Ascending aorta (tissue), 2 donors: ENCODE results near the gene SORCS2. TPM values are rescaled to one million over a fixed set of nuclear protein-coding genes. Genes with fewer than 3 reads are reported as not detected.

ENCODE experiments used
- DNase-seq, 2 donors: peaks; one replicate each; pipeline ENCODE4 v3.0.0-alpha.2; 2019; ENCODE audit warnings: low spot score in 2 of 2
- H3K27ac ChIP-seq, 2 donors: fragments of 200-600 bp; sonication (generic); one replicate each; pipeline ENCODE4 v1.5.1; 2016 to 2017; ENCODE audit warnings: mild to moderate bottlenecking in 1 of 2
- H3K27me3 ChIP-seq: fragments of 200-600 bp; sonication (generic); one replicate; pipeline ENCODE4 v1.5.1; 2017
- H3K36me3 ChIP-seq, 2 donors: fragments of 200-600 bp; sonication (generic); one replicate each; pipeline ENCODE4 v1.5.1; 2016
- H3K4me1 ChIP-seq, 2 donors: fragments of 200-600 bp; sonication (generic); one replicate each; pipeline ENCODE4 v1.5.1; 2016 to 2017; ENCODE audit warnings: mild to moderate bottlenecking in 1 of 2
- H3K4me3 ChIP-seq, 2 donors: fragments of 200-600 bp; sonication (generic); one replicate each; pipeline ENCODE4 v1.5.1; 2016 to 2017; ENCODE audit warnings: mild to moderate bottlenecking in 1 of 2
- H3K9me3 ChIP-seq, 2 donors: fragments of 200-600 bp; sonication (generic); one replicate each; pipeline ENCODE4 v1.5.1; 2016
- intact Hi-C: fragments of 100-400 bp; cut with DNase I; formaldehyde crosslinking; loops from one replicate; pipeline ENCODE4 v1.15.1; 2023
- total RNA-seq: library from RNA; depleted of rRNA; stranded (reverse); fragments of >200 nt; gene quantifications from one replicate; pipeline ENCODE4 v1.1.0, GENCODE V29; 2016
- TF ChIP-seq, protein P1 (sequence below), 3 experiments: fragments of 200-600 bp in 2 of 3; fragments of 450-650 bp in 1 of 3; sonication (generic) in 2 of 3; IDR thresholded peaks; one replicate each; pipeline ENCODE4 v1.5.1; 2016 to 2019; ENCODE audit warnings: antibody characterized with exemption in 3 of 3, mild to moderate bottlenecking in 1 of 3, moderate library complexity in 1 of 3

Gene SORCS2
- total RNA-seq, 1 donor from 2014 or later = 0.32 TPM

GRCh38 chr4:7183780-7184460, 8.4 kb upstream of the SORCS2 start:
- Histone ChIP-seq H3K36me3 (no peaks in the 10 kb centered on the region), H3K4me1 (no peaks in the 10 kb centered on the region), H3K27ac (no peak overlapping the region), H3K9me3 (no peaks in the 10 kb centered on the region), H3K27me3 (no peaks in the 10 kb centered on the region), H3K4me3 (no peak overlapping the region)
- TF ChIP-seq, protein P1, sequence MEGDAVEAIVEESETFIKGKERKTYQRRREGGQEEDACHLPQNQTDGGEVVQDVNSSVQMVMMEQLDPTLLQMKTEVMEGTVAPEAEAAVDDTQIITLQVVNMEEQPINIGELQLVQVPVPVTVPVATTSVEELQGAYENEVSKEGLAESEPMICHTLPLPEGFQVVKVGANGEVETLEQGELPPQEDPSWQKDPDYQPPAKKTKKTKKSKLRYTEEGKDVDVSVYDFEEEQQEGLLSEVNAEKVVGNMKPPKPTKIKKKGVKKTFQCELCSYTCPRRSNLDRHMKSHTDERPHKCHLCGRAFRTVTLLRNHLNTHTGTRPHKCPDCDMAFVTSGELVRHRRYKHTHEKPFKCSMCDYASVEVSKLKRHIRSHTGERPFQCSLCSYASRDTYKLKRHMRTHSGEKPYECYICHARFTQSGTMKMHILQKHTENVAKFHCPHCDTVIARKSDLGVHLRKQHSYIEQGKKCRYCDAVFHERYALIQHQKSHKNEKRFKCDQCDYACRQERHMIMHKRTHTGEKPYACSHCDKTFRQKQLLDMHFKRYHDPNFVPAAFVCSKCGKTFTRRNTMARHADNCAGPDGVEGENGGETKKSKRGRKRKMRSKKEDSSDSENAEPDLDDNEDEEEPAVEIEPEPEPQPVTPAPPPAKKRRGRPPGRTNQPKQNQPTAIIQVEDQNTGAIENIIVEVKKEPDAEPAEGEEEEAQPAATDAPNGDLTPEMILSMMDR (IDR thresholded peaks at IDR 0.05) = no peak
- intact Hi-C loops = no loop called here
- DNase-seq = no peak

DNA sequence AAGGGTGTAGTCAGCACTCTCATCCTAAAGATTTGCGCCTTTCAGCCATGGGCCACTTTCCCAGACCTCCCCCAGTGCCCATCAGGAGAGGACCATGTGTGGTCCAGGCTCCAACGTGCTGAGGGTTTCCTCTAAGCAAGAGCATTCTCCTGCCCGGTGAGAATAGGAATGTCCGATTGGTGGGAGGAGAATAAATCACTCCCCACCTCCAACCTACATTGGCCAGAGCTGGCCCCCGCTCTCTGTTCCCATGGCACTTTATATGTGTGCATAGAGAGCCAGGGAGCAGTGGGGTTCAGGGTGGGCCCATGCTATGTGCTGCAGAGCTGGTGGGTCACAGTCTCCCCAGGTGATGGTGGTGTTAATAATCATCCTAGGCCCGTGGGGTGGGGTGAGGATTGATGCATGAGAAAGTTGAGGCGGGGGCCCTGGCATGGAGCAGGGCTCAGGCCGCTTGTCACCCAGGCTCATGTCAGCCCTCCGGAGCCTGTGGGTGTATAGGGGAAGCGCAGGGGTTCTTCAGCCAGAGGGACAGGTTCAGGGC, 6.8 kb upstream of the SORCS2 start:
- no peak overlapping the region for H3K4me3 ChIP-seq
- no peaks in the 10 kb centered on the region for H3K27me3 ChIP-seq
- no peak overlapping the region for H3K27ac ChIP-seq
- TF ChIP-seq, protein P1 (IDR thresholded peaks at IDR 0.05) = no peak
- no peaks in the 10 kb centered on the region for H3K36me3 ChIP-seq
- no peaks in the 10 kb centered on the region for H3K4me1 ChIP-seq
- H3K9me3 ChIP-seq = no peaks in the 10 kb centered on the region
- intact Hi-C loops = no loop called here
- DNase-seq = no peak

DNA sequence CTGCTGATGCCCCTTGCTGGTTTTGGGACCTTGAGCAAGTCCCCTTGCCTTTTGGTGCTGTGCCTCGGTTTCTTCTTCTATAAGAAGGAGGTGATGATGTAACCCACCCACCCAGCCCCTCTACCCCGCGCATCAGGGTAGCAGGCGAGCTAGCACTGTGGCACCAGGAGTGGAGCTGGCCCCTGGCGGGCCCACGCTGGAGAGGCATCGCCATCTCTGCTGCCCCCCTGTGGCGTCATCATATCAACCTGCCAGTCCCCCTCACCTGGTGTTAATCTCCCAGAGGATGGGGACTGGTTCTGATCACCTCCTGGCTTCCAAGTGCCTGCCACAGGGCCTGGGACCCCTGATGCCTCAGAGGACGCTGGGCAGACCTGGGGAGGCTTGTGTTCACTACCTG, 6.3 kb upstream of the SORCS2 start:
- DNase-seq = peak in 1 of 2 donors; percentile 49
- H3K4me3 ChIP-seq = no peak overlapping the region
- no peaks in the 10 kb centered on the region for H3K27me3 ChIP-seq
- no peak overlapping the region for H3K27ac ChIP-seq
- no peaks in the 10 kb centered on the region for H3K36me3 ChIP-seq
- H3K4me1 ChIP-seq = no peaks in the 10 kb centered on the region
- TF ChIP-seq, protein P1 (IDR thresholded peaks at IDR 0.05) = no peak
- intact Hi-C loops = no loop called here
- no peaks in the 10 kb centered on the region for H3K9me3 ChIP-seq

GRCh38 chr4:7186516-7187167, 5.7 kb upstream of the SORCS2 start:
- peak in 1 of 2 donors; percentile 41 for DNase-seq
- no peaks in the 10 kb centered on the region for H3K36me3 ChIP-seq
- no peaks in the 10 kb centered on the region for H3K9me3 ChIP-seq
- no peak overlapping the region for H3K27ac ChIP-seq
- no peak overlapping the region for H3K4me3 ChIP-seq
- H3K27me3 ChIP-seq = peaks cover 5% of the 10 kb centered on the region
- TF ChIP-seq, protein P1 (IDR thresholded peaks at IDR 0.05) = no peak
- H3K4me1 ChIP-seq = no peaks in the 10 kb centered on the region
- intact Hi-C loops = no loop called here

DNA sequence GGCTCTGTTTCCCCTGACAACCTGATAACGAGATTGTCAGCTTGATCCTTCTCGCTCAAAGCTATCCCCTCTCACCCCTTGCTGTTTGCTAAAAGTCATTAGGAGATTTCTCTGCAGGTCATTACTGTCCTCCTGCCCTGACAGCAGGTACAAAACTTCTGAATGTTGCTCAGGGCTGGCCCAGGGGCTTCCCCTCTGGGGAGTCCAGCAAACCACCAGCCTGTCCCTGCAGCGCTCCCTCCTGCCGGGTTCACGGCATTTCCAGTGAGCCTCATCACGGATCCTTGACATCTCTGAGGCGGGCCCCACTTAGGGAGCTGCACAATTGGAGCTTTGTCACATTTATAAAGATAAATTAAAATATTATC, 5.2 kb upstream of the SORCS2 start:
- DNase-seq = no peak
- Histone ChIP-seq H3K27me3 (peaks cover 10% of the 10 kb centered on the region), H3K27ac (no peak overlapping the region), H3K36me3 (no peaks in the 10 kb centered on the region), H3K9me3 (no peaks in the 10 kb centered on the region), H3K4me3 (no peak overlapping the region), H3K4me1 (peaks cover 3 to 4% of the 10 kb centered on the region in 2 donors)
- intact Hi-C loops = no loop called here
- TF ChIP-seq, protein P1 (IDR thresholded peaks at IDR 0.05) = no peak
